Smooth muscle cell (in vitro differentiated cells): ENCODE data around the gene CIDEB. TPM values are rescaled to one million over a fixed set of nuclear protein-coding genes. Genes with fewer than 3 reads are reported as not detected.

Source experiments
- DNase-seq: peaks from one replicate; lab custom pipeline; 2025; ENCODE audit not compliant: unreplicated experiment; lab: John Stamatoyannopoulos, UW
- H2AFZ ChIP-seq: fragments of 200-600 bp; sonication (generic); 2 replicates; pipeline ENCODE4 v1.6.0; 2016; ENCODE audit warnings: antibody characterized with exemption, low read depth, mild to moderate bottlenecking
- H3F3A ChIP-seq: fragments of 200-600 bp; sonication (generic); 2 replicates; pipeline ENCODE4 v1.6.0; 2017; ENCODE audit warnings: antibody characterized with exemption, low read depth
- H3K27ac ChIP-seq: fragments of 200-600 bp; sonication (generic); 2 replicates; pipeline ENCODE4 v1.5.1; 2016; ENCODE audit warnings: low read depth, mild to moderate bottlenecking
- H3K27me3 ChIP-seq: fragments of 200-600 bp; sonication (generic); 2 replicates; pipeline ENCODE4 v1.6.1; 2016; ENCODE audit warnings: low read depth, mild to moderate bottlenecking
- H3K36me3 ChIP-seq: fragments of 200-600 bp; sonication (generic); 2 replicates; pipeline ENCODE4 v1.5.1; 2016; ENCODE audit warnings: low read depth
- H3K4me1 ChIP-seq: fragments of 200-600 bp; sonication (generic); 2 replicates; pipeline ENCODE4 v1.5.1; 2016; ENCODE audit warnings: low read depth
- H3K4me2 ChIP-seq: fragments of 200-600 bp; sonication (generic); 2 replicates; pipeline ENCODE4 v1.6.0; 2016; ENCODE audit warnings: mild to moderate bottlenecking
- H3K4me3 ChIP-seq: fragments of 200-600 bp; sonication (generic); 2 replicates; pipeline ENCODE4 v1.5.1; 2016; ENCODE audit warnings: mild to moderate bottlenecking
- H3K79me2 ChIP-seq: fragments of 200-600 bp; sonication (generic); 2 replicates; pipeline ENCODE4 v1.6.0; 2016; ENCODE audit warnings: low read depth, mild to moderate bottlenecking
- H3K9ac ChIP-seq: fragments of 200-600 bp; sonication (generic); 2 replicates; pipeline ENCODE4 v1.6.0; 2016; ENCODE audit warnings: low read depth
- H3K9me3 ChIP-seq: fragments of 200-600 bp; sonication (generic); replicated peaks from 2 replicates; pipeline ENCODE4 v1.5.1; 2016; ENCODE audit warnings: low read depth
- H4K20me1 ChIP-seq: fragments of 200-600 bp; sonication (generic); 2 replicates; pipeline ENCODE4 v1.6.0; 2016; ENCODE audit warnings: low read depth
- WGBS: methylation state at CpG from one replicate; pipeline ENCODE4 v1.1.7; 2016; ENCODE audit warnings: low lambda C conversion rate; 5-methylcytosine and 5-hydroxymethylcytosine counted together
- polyA plus RNA-seq: library from polyadenylated mRNA; unstranded; fragments of >200 nt; fragmentation: Nextera tagmentation; extraction: Ambion mirVana; gene quantifications from 2 replicates; pipeline ENCODE4 v1.2.1, GENCODE V29; 2016
- total RNA-seq: library from RNA; depleted of rRNA; stranded (reverse); fragments of >200 nt; gene quantifications from 2 replicates; pipeline ENCODE4 v1.2.3, GENCODE V29; 2014
- TF ChIP-seq, protein P1 (sequence below): fragments of 200-600 bp; sonication (generic); IDR thresholded peaks from 2 replicates; pipeline ENCODE4 v1.5.1; 2017; ENCODE audit warnings: borderline replicate concordance, mild to moderate bottlenecking, antibody characterized with exemption; ENCODE audit not compliant: insufficient read depth, poor library complexity, severe bottlenecking

Gene CIDEB
- total and polyA plus RNA-seq, 2 experiments from 2014 or later: not detected

DNA sequence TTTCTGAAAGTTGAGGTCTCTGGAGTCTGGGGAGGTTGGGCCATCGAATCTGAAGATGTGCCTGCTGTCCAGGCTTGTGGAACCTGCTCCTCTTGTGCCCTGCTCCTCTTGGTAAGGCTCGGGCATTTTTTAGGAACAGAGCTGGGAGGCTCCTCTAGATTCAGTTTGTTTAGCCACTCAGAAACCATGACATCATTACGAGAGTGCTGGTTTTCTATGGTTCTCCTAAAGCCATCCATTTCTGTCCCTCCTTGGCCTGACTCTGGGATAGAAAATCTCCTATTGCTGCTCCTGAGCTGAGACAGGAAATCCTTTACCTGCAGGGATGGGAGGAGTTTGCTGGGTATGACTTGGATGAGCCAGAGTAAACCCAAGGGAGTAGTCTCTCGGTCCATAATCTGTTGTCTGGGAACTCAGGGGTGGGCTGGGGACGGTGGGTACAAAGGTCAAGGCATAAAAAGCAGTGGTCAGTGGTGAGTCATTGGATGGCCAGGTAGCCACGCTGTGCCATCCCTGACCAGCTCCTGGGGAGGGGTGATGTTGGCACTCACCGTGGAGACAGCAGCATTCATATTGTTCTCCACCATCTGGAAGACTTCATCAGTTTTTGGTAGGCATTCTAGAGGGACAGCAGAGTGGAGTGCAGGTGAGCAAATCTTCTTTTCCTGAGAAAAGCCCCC, 29.5 kb upstream of the CIDEB start:
- no peak for DNase-seq
- no peaks in the 10 kb centered on the region for H3F3A ChIP-seq
- H3K27ac ChIP-seq: no peak overlapping the region
- no peak overlapping the region for H3K4me2 ChIP-seq
- no peaks in the 10 kb centered on the region for H3K36me3 ChIP-seq
- 89% methylated on average over 7 of the region's 7 CpGs for WGBS
- H2AFZ ChIP-seq: no peak overlapping the region
- H4K20me1 ChIP-seq: no peaks in the 10 kb centered on the region
- H3K79me2 ChIP-seq: no peaks in the 10 kb centered on the region
- TF ChIP-seq, protein P1, sequence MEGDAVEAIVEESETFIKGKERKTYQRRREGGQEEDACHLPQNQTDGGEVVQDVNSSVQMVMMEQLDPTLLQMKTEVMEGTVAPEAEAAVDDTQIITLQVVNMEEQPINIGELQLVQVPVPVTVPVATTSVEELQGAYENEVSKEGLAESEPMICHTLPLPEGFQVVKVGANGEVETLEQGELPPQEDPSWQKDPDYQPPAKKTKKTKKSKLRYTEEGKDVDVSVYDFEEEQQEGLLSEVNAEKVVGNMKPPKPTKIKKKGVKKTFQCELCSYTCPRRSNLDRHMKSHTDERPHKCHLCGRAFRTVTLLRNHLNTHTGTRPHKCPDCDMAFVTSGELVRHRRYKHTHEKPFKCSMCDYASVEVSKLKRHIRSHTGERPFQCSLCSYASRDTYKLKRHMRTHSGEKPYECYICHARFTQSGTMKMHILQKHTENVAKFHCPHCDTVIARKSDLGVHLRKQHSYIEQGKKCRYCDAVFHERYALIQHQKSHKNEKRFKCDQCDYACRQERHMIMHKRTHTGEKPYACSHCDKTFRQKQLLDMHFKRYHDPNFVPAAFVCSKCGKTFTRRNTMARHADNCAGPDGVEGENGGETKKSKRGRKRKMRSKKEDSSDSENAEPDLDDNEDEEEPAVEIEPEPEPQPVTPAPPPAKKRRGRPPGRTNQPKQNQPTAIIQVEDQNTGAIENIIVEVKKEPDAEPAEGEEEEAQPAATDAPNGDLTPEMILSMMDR: no peak
- H3K27me3 ChIP-seq: peaks cover 96% of the 10 kb centered on the region
- H3K9ac ChIP-seq: no peak overlapping the region
- no peak overlapping the region for H3K4me3 ChIP-seq
- H3K4me1 ChIP-seq: peaks cover 11% of the 10 kb centered on the region
- no peaks in the 10 kb centered on the region for H3K9me3 ChIP-seq

DNA sequence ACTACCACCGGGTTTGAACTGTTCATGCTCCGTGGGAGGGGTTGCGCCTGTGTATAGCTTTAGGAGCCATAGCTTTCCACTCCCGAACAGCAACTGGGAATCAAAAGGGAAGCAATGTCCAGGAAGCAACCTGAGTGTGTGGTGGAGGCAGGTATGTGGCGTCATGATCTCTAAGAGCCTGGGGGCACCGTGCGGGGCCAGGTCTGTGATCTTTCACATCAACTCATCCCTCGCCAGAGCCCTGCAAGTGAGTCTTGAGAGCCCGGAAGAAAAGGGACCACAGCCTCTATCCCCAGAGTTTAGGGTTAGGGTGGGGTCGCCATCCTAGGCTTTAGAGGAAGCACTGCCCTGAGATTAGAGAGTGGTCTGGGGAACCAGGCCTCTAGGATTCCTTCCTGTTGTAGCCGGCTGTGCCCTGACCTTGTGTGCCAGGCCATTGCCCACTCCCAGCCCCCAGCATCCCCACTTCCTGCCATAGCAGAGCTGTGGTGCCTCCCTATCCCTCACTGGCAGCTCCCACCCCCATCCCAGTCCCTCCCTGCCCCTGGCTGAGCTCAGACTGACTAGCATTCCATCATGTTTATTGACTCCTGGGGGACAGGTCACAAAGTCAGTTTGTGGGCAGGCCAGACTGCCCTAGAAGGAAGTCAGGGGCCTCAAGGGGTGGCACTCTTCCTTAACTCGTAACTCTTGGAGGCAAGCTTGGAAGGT, 27.8 kb upstream of the CIDEB start:
- H3K79me2 ChIP-seq: no peaks in the 10 kb centered on the region
- peaks cover 83% of the 10 kb centered on the region for H3K27me3 ChIP-seq
- H3K27ac ChIP-seq: no peak overlapping the region
- no peaks in the 10 kb centered on the region for H3F3A ChIP-seq
- no peak overlapping the region for H3K9ac ChIP-seq
- H4K20me1 ChIP-seq: no peaks in the 10 kb centered on the region
- 49% methylated on average over 12 of the region's 12 CpGs for WGBS
- H3K4me3 ChIP-seq: no peak overlapping the region
- H2AFZ ChIP-seq: no peak overlapping the region
- no peak overlapping the region for H3K4me2 ChIP-seq
- no peaks in the 10 kb centered on the region for H3K9me3 ChIP-seq
- TF ChIP-seq, protein P1: no peak
- peaks cover 11% of the 10 kb centered on the region for H3K4me1 ChIP-seq
- no peaks in the 10 kb centered on the region for H3K36me3 ChIP-seq
- no peak for DNase-seq

DNA sequence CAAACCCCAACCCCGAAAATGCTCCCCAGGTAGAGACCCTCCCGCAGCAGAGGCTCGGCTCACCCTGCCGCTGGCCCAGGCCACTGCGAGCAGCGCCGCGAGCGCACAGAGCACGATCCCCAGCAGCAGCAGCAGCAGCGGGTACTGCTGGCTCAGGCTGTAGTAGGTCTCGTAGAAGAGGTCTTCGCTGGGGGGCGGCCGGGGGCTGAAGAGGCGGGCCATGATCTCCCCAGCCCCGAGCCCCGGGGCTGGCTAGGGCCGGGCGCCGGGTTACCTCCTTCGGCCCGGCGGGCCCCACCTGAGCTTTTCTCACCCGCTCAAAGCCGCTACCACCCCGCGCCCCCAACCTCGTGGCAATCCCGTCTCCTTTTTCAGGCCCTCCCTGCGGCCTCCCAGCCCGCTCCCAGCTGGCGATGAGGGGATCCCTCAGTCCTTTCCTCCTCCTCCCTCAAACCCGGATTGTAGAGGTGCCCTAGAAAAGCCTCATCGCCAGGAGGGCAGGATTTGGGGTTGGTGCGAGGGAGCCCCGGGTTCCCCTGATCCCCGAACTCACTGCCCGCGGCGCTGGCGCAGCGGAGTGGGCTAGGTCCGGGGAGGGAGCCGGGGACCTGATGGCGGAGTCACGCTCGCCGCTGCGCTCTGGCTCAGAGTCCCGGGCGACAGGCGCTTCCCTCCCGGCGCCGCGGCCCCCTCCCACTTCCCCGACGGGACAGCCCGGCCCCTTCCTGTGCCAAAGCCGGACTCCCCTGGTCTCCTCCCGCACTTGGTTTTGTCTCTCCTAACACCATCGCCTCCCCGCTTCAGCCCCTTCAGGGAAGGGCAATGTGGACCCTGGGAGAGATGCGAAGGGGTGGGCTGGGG, 26.9 kb upstream of the CIDEB start, which contains the start of gene ADCY4:
Gene ADCY4 (minus strand): TSS at position 641 of the 861 bp plus-strand sequence. CDS start 419 bp downstream, at position 222.
- no peaks in the 10 kb centered on the region for H3K36me3 ChIP-seq
- H3K4me1 ChIP-seq: peaks cover 10% of the 10 kb centered on the region
- H3K27me3 ChIP-seq: peaks cover 74% of the 10 kb centered on the region
- H3K4me3 ChIP-seq: peak within 1 kb of the TSS; percentile 35
- no peaks in the 10 kb centered on the region for H4K20me1 ChIP-seq
- H3F3A ChIP-seq: no peaks in the 10 kb centered on the region
- no peaks in the 10 kb centered on the region for H3K79me2 ChIP-seq
- H2AFZ ChIP-seq: no peak within 1 kb of the TSS
- H3K9ac ChIP-seq: no peak within 1 kb of the TSS
- DNase-seq: no peak
- 3% methylated on average over 60 of the region's 65 CpGs for WGBS
- H3K9me3 ChIP-seq: no peaks in the 10 kb centered on the region
- TF ChIP-seq, protein P1: no peak
- H3K27ac ChIP-seq: no peak within 1 kb of the TSS
- peak within 1 kb of the TSS; percentile 73 for H3K4me2 ChIP-seq
